H1 (cell line): ENCODE data around the gene TYK2. TPM values are rescaled to one million over a fixed set of nuclear protein-coding genes. Genes with fewer than 3 reads are reported as not detected.

Source experiments
- GABPA ChIP-seq: IDR thresholded peaks from 2 replicates; pipeline ENCODE4 v1.6.1; 2011; ENCODE audit warnings: mild to moderate bottlenecking, low read length, moderate library complexity, borderline replicate concordance; ENCODE audit not compliant: insufficient read depth
- HDAC6 ChIP-seq: IDR thresholded peaks from one replicate; pipeline ENCODE4 v1.7.1; 2012; ENCODE audit warnings: low read depth, mild to moderate bottlenecking, inconsistent platforms, low read length, moderate library complexity
- POU5F1 ChIP-seq: IDR thresholded peaks from 2 replicates; pipeline ENCODE4 v1.6.1; 2011; ENCODE audit warnings: low read depth, mild to moderate bottlenecking, low read length, moderate library complexity
- SAP30 ChIP-seq: fragments of 300-600 bp; sonication (generic); IDR thresholded peaks from 2 replicates; pipeline ENCODE4 v1.7.1; 2012; ENCODE audit warnings: low read length, moderate library complexity, mild to moderate bottlenecking, inconsistent platforms; ENCODE audit not compliant: insufficient read depth, insufficient replicate concordance
- SIRT6 ChIP-seq: IDR thresholded peaks from one replicate; pipeline ENCODE4 v1.7.1; 2012; ENCODE audit warnings: low read length, inconsistent platforms
- polyA plus RNA-seq, 7 experiments: library from polyadenylated mRNA; depleted of rRNA in 3 of 7; stranded (reverse) in 5 of 7; unstranded in 2 of 7; fragments of >200 nt in 5 of 7; fragments of 200-250 nt in 2 of 7; gene quantifications; 1 replicate in 5 of 7; 2 replicates in 1 of 7; 4 replicates in 1 of 7; pipeline versions ENCODE4 v1.2.1 to v1.2.3, GENCODE V29; 2011 to 2013; ENCODE audit warnings: missing spikeins in 2 of 7, mixed read lengths in 2 of 7
- total RNA-seq: library from RNA; stranded (reverse); fragmentation: NEBNext Ultra II Directional; extraction: Animal tissue kit (Norgen Biotek cat#: 25700); gene quantifications from 2 replicates; pipeline ENCODE4 v1.2.1, GENCODE V29; 2021

The TYK2 gene
- total and polyA plus RNA-seq, 2 of the 8 experiments (the other 6 are each of a cell fraction or from before 2014, with no cell fraction given): 32.1 to 40.8 TPM

DNA sequence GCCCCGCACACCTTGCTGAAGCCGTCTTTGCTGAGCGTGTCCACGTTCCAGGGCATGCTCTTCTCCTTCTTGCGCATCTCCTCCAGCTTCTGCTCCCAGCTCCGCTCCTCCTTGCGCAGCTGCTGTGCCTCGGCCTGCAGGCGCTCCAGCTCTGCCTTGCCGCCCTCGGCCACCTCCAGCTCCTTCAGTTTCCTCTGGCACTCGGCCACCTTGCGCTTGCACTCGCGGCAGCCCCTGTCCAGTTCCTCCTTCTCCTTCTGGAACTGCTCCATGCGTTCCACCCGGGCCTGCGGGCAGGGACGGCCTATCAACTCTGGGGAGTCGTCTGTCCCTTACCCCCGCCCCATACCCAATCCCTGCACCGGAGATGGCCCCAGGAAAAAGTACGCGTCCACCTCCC lies 15.5 kb upstream of the TYK2 start (continued):
- TF ChIP-seq POU5F1 (no peak), HDAC6 (no peak), SIRT6 (no peak), SAP30 (no peak), GABPA (no peak)
- TF ChIP-seq, all 59 proteins: peak for 0
